ENCODE data around the gene STAB1.

DNA sequence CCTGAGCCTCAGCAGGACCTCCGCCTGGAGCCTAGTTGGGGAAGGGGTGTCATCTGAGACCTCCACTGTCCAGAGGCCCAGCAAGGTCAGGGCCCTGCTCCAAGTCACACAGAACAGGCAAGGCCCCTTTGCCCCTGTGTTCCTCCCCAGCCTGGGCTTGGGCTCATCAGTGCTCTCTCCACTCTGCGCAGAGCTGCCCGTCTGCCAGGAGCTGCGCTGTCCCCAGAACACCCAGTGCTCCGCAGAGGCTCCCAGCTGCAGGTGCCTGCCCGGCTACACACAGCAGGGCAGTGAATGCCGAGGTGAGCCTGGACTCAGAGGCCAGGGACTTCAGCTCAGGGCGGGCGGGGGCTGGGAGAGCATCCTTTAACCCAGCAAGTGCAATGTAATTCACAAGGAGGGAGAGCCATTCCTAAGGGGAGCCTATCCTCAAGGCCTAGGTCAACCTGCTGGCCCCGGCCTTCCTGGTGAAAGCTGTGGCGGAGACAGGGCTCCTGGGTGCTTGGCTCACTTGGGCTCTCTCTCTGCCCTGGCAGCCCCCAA is 7.7 kb downstream of the STAB1 start:
- TF ChIP-seq, protein P1, sequence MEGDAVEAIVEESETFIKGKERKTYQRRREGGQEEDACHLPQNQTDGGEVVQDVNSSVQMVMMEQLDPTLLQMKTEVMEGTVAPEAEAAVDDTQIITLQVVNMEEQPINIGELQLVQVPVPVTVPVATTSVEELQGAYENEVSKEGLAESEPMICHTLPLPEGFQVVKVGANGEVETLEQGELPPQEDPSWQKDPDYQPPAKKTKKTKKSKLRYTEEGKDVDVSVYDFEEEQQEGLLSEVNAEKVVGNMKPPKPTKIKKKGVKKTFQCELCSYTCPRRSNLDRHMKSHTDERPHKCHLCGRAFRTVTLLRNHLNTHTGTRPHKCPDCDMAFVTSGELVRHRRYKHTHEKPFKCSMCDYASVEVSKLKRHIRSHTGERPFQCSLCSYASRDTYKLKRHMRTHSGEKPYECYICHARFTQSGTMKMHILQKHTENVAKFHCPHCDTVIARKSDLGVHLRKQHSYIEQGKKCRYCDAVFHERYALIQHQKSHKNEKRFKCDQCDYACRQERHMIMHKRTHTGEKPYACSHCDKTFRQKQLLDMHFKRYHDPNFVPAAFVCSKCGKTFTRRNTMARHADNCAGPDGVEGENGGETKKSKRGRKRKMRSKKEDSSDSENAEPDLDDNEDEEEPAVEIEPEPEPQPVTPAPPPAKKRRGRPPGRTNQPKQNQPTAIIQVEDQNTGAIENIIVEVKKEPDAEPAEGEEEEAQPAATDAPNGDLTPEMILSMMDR (IDR thresholded peaks at IDR 0.05), result no peak
- TF ChIP-seq POLR2A (IDR thresholded peaks at IDR 0.05), result no peak
